Measurements from ENCODE around the gene EPHA10.
"Not testable (repeated sequence)": the region's sequence is repeated elsewhere in the genome, so short reads cannot be mapped to it uniquely, and the experiment has no call there.

DNA sequence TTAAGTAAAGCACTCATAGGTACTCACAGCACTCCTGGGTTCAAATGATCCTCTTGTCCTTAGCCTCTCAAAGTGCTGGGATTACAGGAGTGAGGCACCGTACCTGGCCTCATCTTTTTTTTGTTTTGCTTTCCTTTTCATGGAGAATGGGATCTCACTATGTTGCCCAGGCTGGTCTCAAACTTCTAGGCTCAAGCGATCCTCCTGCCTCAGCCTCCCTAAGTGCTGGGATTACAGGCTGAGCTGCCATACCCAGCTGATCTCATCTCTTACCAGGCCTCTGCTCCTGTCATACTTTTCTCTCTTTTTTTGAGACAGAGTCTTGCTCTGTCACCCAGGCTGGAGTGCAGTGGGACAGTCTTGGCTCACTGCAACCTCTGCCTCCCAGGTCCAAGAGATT is 77.2 kb downstream of the EPHA10 start:
- not testable (repeated sequence) for TF ChIP-seq ZFP3 (CRISPR knock-in tag; IDR thresholded peaks at IDR 0.05); CSDC2 (CRISPR knock-in tag; IDR thresholded peaks at IDR 0.05); ARNTL (CRISPR knock-in tag; IDR thresholded peaks at IDR 0.05; ENCODE audit: borderline replicate concordance, low read depth); RARB (CRISPR knock-in tag; IDR thresholded peaks at IDR 0.05); PPARA (CRISPR knock-in tag; IDR thresholded peaks at IDR 0.05; ENCODE audit: borderline replicate concordance); BACH2 (CRISPR knock-in tag; IDR thresholded peaks at IDR 0.05; ENCODE audit: borderline replicate concordance); ESRRG (CRISPR knock-in tag; IDR thresholded peaks at IDR 0.05); ZFP30 (CRISPR knock-in tag; IDR thresholded peaks at IDR 0.05); GLIS3 (CRISPR knock-in tag; IDR thresholded peaks at IDR 0.05); TSHZ2 (CRISPR knock-in tag; IDR thresholded peaks at IDR 0.05); ZNF565 (CRISPR knock-in tag; conservative IDR thresholded peaks at IDR 0.05; ENCODE audit: low read depth); ZNF70 (CRISPR knock-in tag; IDR thresholded peaks at IDR 0.05)
- TF ChIP-seq, protein P1, sequence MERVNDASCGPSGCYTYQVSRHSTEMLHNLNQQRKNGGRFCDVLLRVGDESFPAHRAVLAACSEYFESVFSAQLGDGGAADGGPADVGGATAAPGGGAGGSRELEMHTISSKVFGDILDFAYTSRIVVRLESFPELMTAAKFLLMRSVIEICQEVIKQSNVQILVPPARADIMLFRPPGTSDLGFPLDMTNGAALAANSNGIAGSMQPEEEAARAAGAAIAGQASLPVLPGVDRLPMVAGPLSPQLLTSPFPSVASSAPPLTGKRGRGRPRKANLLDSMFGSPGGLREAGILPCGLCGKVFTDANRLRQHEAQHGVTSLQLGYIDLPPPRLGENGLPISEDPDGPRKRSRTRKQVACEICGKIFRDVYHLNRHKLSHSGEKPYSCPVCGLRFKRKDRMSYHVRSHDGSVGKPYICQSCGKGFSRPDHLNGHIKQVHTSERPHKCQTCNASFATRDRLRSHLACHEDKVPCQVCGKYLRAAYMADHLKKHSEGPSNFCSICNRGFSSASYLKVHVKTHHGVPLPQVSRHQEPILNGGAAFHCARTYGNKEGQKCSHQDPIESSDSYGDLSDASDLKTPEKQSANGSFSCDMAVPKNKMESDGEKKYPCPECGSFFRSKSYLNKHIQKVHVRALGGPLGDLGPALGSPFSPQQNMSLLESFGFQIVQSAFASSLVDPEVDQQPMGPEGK (CRISPR knock-in tag; IDR thresholded peaks at IDR 0.05; ENCODE audit: borderline replicate concordance) = not testable (repeated sequence)
